T-helper 9 cell (primary cell): Measurements from ENCODE around the gene LPP.

Source experiments
- DNase-seq: peaks from one replicate; pipeline ENCODE4 v3.0.0-alpha.2; 2020

LPP gene

GRCh38 chr3:188370081-188370830 lies 216.3 kb downstream of the LPP start:
- no peak for DNase-seq

- no peak for DNase-seq
Observed at GRCh38 chr3:188378786-188379185, 224.8 kb downstream of the LPP start.

- DNase-seq, result no peak
Observed at GRCh38 chr3:188380252-188380651, 226.3 kb downstream of the LPP start.

GRCh38 chr3:188380722-188381121 lies 226.8 kb downstream of the LPP start:
- no peak for DNase-seq

- DNase-seq, result no peak
Observed at GRCh38 chr3:188383748-188384147, 229.8 kb downstream of the LPP start.

- no peak for DNase-seq
Observed at GRCh38 chr3:188385295-188385694, 231.3 kb downstream of the LPP start.

GRCh38 chr3:188389711-188390342 lies 235.9 kb downstream of the LPP start:
- no peak for DNase-seq

GRCh38 chr3:188390343-188390718 lies 236.4 kb downstream of the LPP start:
- no peak for DNase-seq

- DNase-seq, result no peak
Observed at GRCh38 chr3:188390775-188391443, 237.0 kb downstream of the LPP start.

GRCh38 chr3:188391592-188391991 lies 237.6 kb downstream of the LPP start:
- DNase-seq, result no peak

- DNase-seq, result no peak
Observed at GRCh38 chr3:188392076-188392475, 238.1 kb downstream of the LPP start.

- DNase-seq, result no peak
Observed at GRCh38 chr3:188394623-188395022, 240.7 kb downstream of the LPP start.

GRCh38 chr3:188396251-188396650 lies 242.3 kb downstream of the LPP start:
- DNase-seq, result no peak

GRCh38 chr3:188396900-188397299 lies 242.9 kb downstream of the LPP start:
- DNase-seq, result no peak

- DNase-seq, result no peak
Observed at GRCh38 chr3:188397766-188398705, 244.1 kb downstream of the LPP start.

GRCh38 chr3:188400494-188401243 lies 246.7 kb downstream of the LPP start:
- no peak for DNase-seq

GRCh38 chr3:188401244-188401993 lies 247.5 kb downstream of the LPP start:
- DNase-seq, result no peak

- DNase-seq, result no peak
Observed at GRCh38 chr3:188402229-188402628, 248.3 kb downstream of the LPP start.

GRCh38 chr3:188403404-188403803 lies 249.4 kb downstream of the LPP start:
- DNase-seq, result no peak

- no peak for DNase-seq
Observed at GRCh38 chr3:188404124-188404523, 250.2 kb downstream of the LPP start.

- no peak for DNase-seq
Observed at GRCh38 chr3:188404701-188405100, 250.7 kb downstream of the LPP start.
